Neuronal stem cell (in vitro differentiated cells): ENCODE results near the gene COL20A1.

ENCODE experiments used
- DNase-seq: peaks from one replicate; pipeline ENCODE4 v3.0.0-alpha.2; 2013; ENCODE audit warnings: low spot score
- H2AFZ ChIP-seq: one replicate; pipeline ENCODE4 v1.6.1; 2013; ENCODE audit warnings: mild to moderate bottlenecking, low read length, inconsistent platforms
- H2AK5ac ChIP-seq: 2 replicates; pipeline ENCODE4 v1.6.1; 2013; ENCODE audit warnings: low read depth, mild to moderate bottlenecking, inconsistent platforms, low read length, moderate library complexity, mixed read lengths
- H2BK120ac ChIP-seq: 2 replicates; pipeline ENCODE4 v1.6.1; 2013; ENCODE audit warnings: low read depth, mild to moderate bottlenecking, inconsistent platforms, low read length, moderate library complexity, mixed read lengths
- H2BK12ac ChIP-seq: one replicate; pipeline ENCODE4 v1.6.1; 2013; ENCODE audit warnings: low read length, inconsistent platforms
- H2BK15ac ChIP-seq: 2 replicates; pipeline ENCODE4 v1.6.1; 2013; ENCODE audit warnings: mild to moderate bottlenecking, low read length, inconsistent platforms, mixed read lengths
- H2BK5ac ChIP-seq: one replicate; pipeline ENCODE4 v1.6.1; 2013; ENCODE audit warnings: inconsistent platforms, mild to moderate bottlenecking, low read length, moderate library complexity
- H3K14ac ChIP-seq: one replicate; pipeline ENCODE4 v1.6.1; 2013; ENCODE audit warnings: low read length, inconsistent platforms
- H3K18ac ChIP-seq: 2 replicates; pipeline ENCODE4 v1.6.1; 2013; ENCODE audit warnings: low read length, inconsistent platforms
- H3K23ac ChIP-seq: 2 replicates; pipeline ENCODE4 v1.6.1; 2013; ENCODE audit warnings: low read depth, mild to moderate bottlenecking, mixed read lengths, low read length, inconsistent platforms; ENCODE audit not compliant: poor library complexity
- H3K27ac ChIP-seq: replicated peaks from 3 replicates; pipeline ENCODE4 v1.5.1; 2013; ENCODE audit warnings: low read length, inconsistent platforms
- H3K27me3 ChIP-seq, 3 experiments: 2 replicates each; pipeline ENCODE4 v1.6.1; 2013; ENCODE audit warnings: low read length in 3 of 3, mild to moderate bottlenecking in 2 of 3, inconsistent platforms in 1 of 3, low read depth in 1 of 3, mixed read lengths in 1 of 3, moderate library complexity in 1 of 3; ENCODE audit not compliant: control insufficient read depth in 3 of 3, insufficient read depth in 3 of 3
- H3K36me3 ChIP-seq, 2 donors: replicated peaks in 1 of 2; 2 replicates each; pipeline ENCODE4 v1.6.1; 2013; ENCODE audit warnings: low read length in 2 of 2; ENCODE audit not compliant: control insufficient read depth in 2 of 2, insufficient read depth in 2 of 2
- H3K4ac ChIP-seq: 2 replicates; pipeline ENCODE4 v1.6.1; 2013; ENCODE audit warnings: inconsistent platforms, mild to moderate bottlenecking, low read length, moderate library complexity
- H3K4me1 ChIP-seq, 2 donors: 1 replicate in 1 of 2; 2 replicates in 1 of 2; pipeline ENCODE4 v1.6.1; 2013; ENCODE audit warnings: low read length in 2 of 2, low read depth in 1 of 2; ENCODE audit not compliant: control insufficient read depth in 2 of 2, insufficient read depth in 1 of 2
- H3K4me2 ChIP-seq: one replicate; pipeline ENCODE4 v1.6.1; 2013; ENCODE audit warnings: mild to moderate bottlenecking, low read length, inconsistent platforms; ENCODE audit not compliant: insufficient read depth, poor library complexity, severe bottlenecking
- H3K4me3 ChIP-seq, 2 donors: 2 replicates each; pipeline ENCODE4 v1.5.1; 2013; ENCODE audit warnings: low read length in 2 of 2, mild to moderate bottlenecking in 2 of 2, inconsistent platforms in 1 of 2, moderate library complexity in 1 of 2
- H3K79me1 ChIP-seq: one replicate; pipeline ENCODE4 v1.6.1; 2013; ENCODE audit warnings: low read depth, mild to moderate bottlenecking, inconsistent platforms, low read length, moderate library complexity
- H3K9ac ChIP-seq: one replicate; pipeline ENCODE4 v1.6.1; 2013; ENCODE audit warnings: mild to moderate bottlenecking, low read depth, low read length, inconsistent platforms; ENCODE audit not compliant: poor library complexity
- H3K9me3 ChIP-seq, 2 donors: replicated peaks in 1 of 2; 2 replicates each; pipeline versions ENCODE3 to v1.6.1; 2013; ENCODE audit warnings: low read length in 2 of 2, mild to moderate bottlenecking in 2 of 2, inconsistent platforms in 1 of 2, low read depth in 1 of 2, mixed read lengths in 1 of 2, moderate library complexity in 1 of 2; ENCODE audit not compliant: control insufficient read depth in 2 of 2, insufficient read depth in 1 of 2
- H4K8ac ChIP-seq: one replicate; pipeline ENCODE4 v1.6.1; 2013; ENCODE audit warnings: low read depth, mild to moderate bottlenecking, inconsistent platforms, low read length, moderate library complexity
- H4K91ac ChIP-seq: one replicate; pipeline ENCODE4 v1.6.1; 2013; ENCODE audit warnings: low read length, low read depth, mild to moderate bottlenecking, inconsistent platforms; ENCODE audit not compliant: poor library complexity
- WGBS, 2 donors: extraction: QIAGEN DNeasy Blood & Tissue Kit; methylation state at CpG; one replicate each; pipeline ENCODE4 v1.1.7; 2013; ENCODE audit warnings: missing lambda C conversion rate in 2 of 2, mixed read lengths in 1 of 2; ENCODE audit not compliant: insufficient read length in 2 of 2, insufficient replicate concordance in 1 of 2; ENCODE audit errors: extremely low coverage in 2 of 2; 5-methylcytosine and 5-hydroxymethylcytosine counted together

COL20A1 gene

GRCh38 chr20:63331741-63332400, 38.9 kb downstream of the COL20A1 start:
- Histone ChIP-seq H2BK120ac (no peak overlapping the region), H3K9ac (no peak overlapping the region), H3K27me3 (peaks cover 0 to 3% (median 0%) of the 10 kb centered on the region in 3 experiments), H3K18ac (no peak overlapping the region), H2AFZ (no peak overlapping the region), H3K9me3 (peaks cover 7 to 9% of the 10 kb centered on the region in 2 donors), H4K8ac (no peak overlapping the region), H3K4me1 (peaks cover 0 to 10% of the 10 kb centered on the region in 2 donors), H3K27ac (no peak overlapping the region), H3K23ac (no peak overlapping the region), H3K79me1 (peaks cover 2% of the 10 kb centered on the region), H3K4me3 (no peak overlapping the region), H2BK12ac (no peak overlapping the region), H2BK5ac (no peak overlapping the region), H2BK15ac (no peak overlapping the region), H3K4me2 (no peak overlapping the region), H3K14ac (no peak overlapping the region), H2AK5ac (no peak overlapping the region), H3K36me3 (peaks cover 0 to 2% of the 10 kb centered on the region in 2 donors), H3K4ac (no peak overlapping the region), H4K91ac (no peak overlapping the region)
- WGBS, 2 donors: no CpG with 5 or more reads among the region's 8 CpGs
- no peak for DNase-seq

- no peak overlapping the region for H2AFZ ChIP-seq
- no peak overlapping the region for H2BK12ac ChIP-seq
- peaks cover 2% of the 10 kb centered on the region for H3K79me1 ChIP-seq
- peak overlapping the region; percentile 56 for H2AK5ac ChIP-seq
- no peak overlapping the region for H3K9ac ChIP-seq
- H2BK15ac ChIP-seq: no peak overlapping the region
- H3K9me3 ChIP-seq: peaks cover 7 to 9% of the 10 kb centered on the region in 2 donors
- H3K36me3 ChIP-seq: peaks cover 0 to 2% of the 10 kb centered on the region in 2 donors
- H3K27me3 ChIP-seq: peaks cover 0 to 3% (median 0%) of the 10 kb centered on the region in 3 experiments
- H3K14ac ChIP-seq: peak overlapping the region; percentile 89
- DNase-seq: no peak
- no peak overlapping the region for H3K4me2 ChIP-seq
- no peak overlapping the region for H3K4me3 ChIP-seq
- H3K27ac ChIP-seq: no peak overlapping the region
- H3K4ac ChIP-seq: no peak overlapping the region
- H4K91ac ChIP-seq: no peak overlapping the region
- peak overlapping the region; percentile 75 for H3K23ac ChIP-seq
- H2BK5ac ChIP-seq: no peak overlapping the region
- peak overlapping the region; percentile 18 for H2BK120ac ChIP-seq
- H3K18ac ChIP-seq: peak overlapping the region; percentile 57
- H3K4me1 ChIP-seq: peaks cover 0 to 10% of the 10 kb centered on the region in 2 donors
- H4K8ac ChIP-seq: no peak overlapping the region
- WGBS, 2 donors: no CpG with 5 or more reads among the region's 22 CpGs
Measured at GRCh38 chr20:63332488-63333240, 39.7 kb downstream of the COL20A1 start.

GRCh38 chr20:63333241-63333836, 40.4 kb downstream of the COL20A1 start:
- peak overlapping the region in 1 of 2 donors; percentile 19 for H3K4me3 ChIP-seq
- no peak overlapping the region for H2BK15ac ChIP-seq
- H2BK12ac ChIP-seq: no peak overlapping the region
- peaks cover 0 to 2% of the 10 kb centered on the region in 2 donors for H3K36me3 ChIP-seq
- no peak overlapping the region for H2AK5ac ChIP-seq
- H3K18ac ChIP-seq: peak overlapping the region; percentile 57
- no CpG with 5 or more reads among the region's 19 CpGs for WGBS, 2 donors
- H2BK120ac ChIP-seq: peak overlapping the region; percentile 18
- peak overlapping the region; percentile 75 for H3K23ac ChIP-seq
- no peak overlapping the region for H3K27ac ChIP-seq
- peaks cover 0 to 3% (median 0%) of the 10 kb centered on the region in 3 experiments for H3K27me3 ChIP-seq
- H3K4ac ChIP-seq: no peak overlapping the region
- H3K79me1 ChIP-seq: peaks cover 2% of the 10 kb centered on the region
- H3K4me1 ChIP-seq: peaks cover 0 to 6% of the 10 kb centered on the region in 2 donors
- no peak overlapping the region for H4K8ac ChIP-seq
- no peak overlapping the region for H4K91ac ChIP-seq
- H3K9me3 ChIP-seq: peaks cover 7 to 9% of the 10 kb centered on the region in 2 donors
- H2AFZ ChIP-seq: no peak overlapping the region
- no peak overlapping the region for H3K4me2 ChIP-seq
- H3K9ac ChIP-seq: no peak overlapping the region
- DNase-seq: no peak
- no peak overlapping the region for H2BK5ac ChIP-seq
- peak overlapping the region; percentile 89 for H3K14ac ChIP-seq

GRCh38 chr20:63334356-63334755, 41.4 kb downstream of the COL20A1 start:
- Histone ChIP-seq H2BK15ac (no peak overlapping the region), H3K14ac (no peak overlapping the region), H2AK5ac (no peak overlapping the region), H3K79me1 (peaks cover 2% of the 10 kb centered on the region), H2BK5ac (no peak overlapping the region), H3K18ac (no peak overlapping the region), H3K4me2 (no peak overlapping the region), H3K27ac (no peak overlapping the region), H3K36me3 (peaks cover 0 to 2% of the 10 kb centered on the region in 2 donors), H2BK120ac (no peak overlapping the region), H3K4ac (no peak overlapping the region), H3K23ac (no peak overlapping the region), H3K4me3 (no peak overlapping the region), H3K9me3 (peaks cover 7 to 9% of the 10 kb centered on the region in 2 donors), H4K8ac (no peak overlapping the region), H3K4me1 (peaks cover 0 to 2% of the 10 kb centered on the region in 2 donors), H3K9ac (no peak overlapping the region), H2AFZ (no peak overlapping the region), H4K91ac (no peak overlapping the region), H3K27me3 (peaks cover 0 to 3% (median 0%) of the 10 kb centered on the region in 3 experiments), H2BK12ac (no peak overlapping the region)
- DNase-seq: no peak
- no CpG with 5 or more reads among the region's 8 CpGs for WGBS, 2 donors
